HL-60 (cell line): ENCODE measurements around the gene GAREM1.

Experiments
- GABPA ChIP-seq: IDR thresholded peaks from 2 replicates; pipeline ENCODE4 v1.6.1; 2012; ENCODE audit warnings: low read depth
- POLR2AphosphoS5 ChIP-seq: IDR thresholded peaks from 2 replicates; pipeline ENCODE4 v1.6.1; 2012; ENCODE audit warnings: low read depth
- SPI1 ChIP-seq: IDR thresholded peaks from 2 replicates; pipeline ENCODE4 v1.6.1; 2012; ENCODE audit warnings: low read depth, mild to moderate bottlenecking, borderline replicate concordance
- TF ChIP-seq, protein P1 (sequence below): IDR thresholded peaks from one replicate; pipeline ENCODE4 v1.5.1; 2011; ENCODE audit warnings: low read length, control low read depth, inconsistent platforms; ENCODE audit not compliant: insufficient read depth
- TF ChIP-seq, protein P2 (sequence below): IDR thresholded peaks from 2 replicates; pipeline ENCODE4 v1.6.1; 2012; ENCODE audit warnings: low read depth; ENCODE audit not compliant: insufficient replicate concordance

DNA sequence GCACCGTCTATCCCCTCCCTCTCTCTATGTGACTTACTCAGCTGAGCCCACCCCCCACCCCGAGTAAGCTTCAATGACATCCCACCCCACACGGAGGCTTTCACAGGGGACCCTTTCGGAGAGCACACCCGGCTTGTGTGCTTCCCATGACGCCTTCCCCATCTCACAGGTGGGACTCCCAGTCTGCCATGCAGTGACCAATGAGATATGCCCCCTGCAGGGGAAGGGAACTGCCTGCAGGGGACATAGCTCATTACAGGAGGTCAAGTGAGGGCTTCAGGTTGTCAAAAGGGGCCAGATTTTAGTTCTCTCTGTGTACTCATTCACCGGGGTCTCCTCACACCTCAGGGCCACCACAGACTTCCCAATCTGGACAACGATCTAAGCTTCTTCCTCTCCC, 112.6 kb downstream of the GAREM1 start:
- TF ChIP-seq, protein P1, sequence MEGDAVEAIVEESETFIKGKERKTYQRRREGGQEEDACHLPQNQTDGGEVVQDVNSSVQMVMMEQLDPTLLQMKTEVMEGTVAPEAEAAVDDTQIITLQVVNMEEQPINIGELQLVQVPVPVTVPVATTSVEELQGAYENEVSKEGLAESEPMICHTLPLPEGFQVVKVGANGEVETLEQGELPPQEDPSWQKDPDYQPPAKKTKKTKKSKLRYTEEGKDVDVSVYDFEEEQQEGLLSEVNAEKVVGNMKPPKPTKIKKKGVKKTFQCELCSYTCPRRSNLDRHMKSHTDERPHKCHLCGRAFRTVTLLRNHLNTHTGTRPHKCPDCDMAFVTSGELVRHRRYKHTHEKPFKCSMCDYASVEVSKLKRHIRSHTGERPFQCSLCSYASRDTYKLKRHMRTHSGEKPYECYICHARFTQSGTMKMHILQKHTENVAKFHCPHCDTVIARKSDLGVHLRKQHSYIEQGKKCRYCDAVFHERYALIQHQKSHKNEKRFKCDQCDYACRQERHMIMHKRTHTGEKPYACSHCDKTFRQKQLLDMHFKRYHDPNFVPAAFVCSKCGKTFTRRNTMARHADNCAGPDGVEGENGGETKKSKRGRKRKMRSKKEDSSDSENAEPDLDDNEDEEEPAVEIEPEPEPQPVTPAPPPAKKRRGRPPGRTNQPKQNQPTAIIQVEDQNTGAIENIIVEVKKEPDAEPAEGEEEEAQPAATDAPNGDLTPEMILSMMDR, result no peak
- TF ChIP-seq, protein P2, sequence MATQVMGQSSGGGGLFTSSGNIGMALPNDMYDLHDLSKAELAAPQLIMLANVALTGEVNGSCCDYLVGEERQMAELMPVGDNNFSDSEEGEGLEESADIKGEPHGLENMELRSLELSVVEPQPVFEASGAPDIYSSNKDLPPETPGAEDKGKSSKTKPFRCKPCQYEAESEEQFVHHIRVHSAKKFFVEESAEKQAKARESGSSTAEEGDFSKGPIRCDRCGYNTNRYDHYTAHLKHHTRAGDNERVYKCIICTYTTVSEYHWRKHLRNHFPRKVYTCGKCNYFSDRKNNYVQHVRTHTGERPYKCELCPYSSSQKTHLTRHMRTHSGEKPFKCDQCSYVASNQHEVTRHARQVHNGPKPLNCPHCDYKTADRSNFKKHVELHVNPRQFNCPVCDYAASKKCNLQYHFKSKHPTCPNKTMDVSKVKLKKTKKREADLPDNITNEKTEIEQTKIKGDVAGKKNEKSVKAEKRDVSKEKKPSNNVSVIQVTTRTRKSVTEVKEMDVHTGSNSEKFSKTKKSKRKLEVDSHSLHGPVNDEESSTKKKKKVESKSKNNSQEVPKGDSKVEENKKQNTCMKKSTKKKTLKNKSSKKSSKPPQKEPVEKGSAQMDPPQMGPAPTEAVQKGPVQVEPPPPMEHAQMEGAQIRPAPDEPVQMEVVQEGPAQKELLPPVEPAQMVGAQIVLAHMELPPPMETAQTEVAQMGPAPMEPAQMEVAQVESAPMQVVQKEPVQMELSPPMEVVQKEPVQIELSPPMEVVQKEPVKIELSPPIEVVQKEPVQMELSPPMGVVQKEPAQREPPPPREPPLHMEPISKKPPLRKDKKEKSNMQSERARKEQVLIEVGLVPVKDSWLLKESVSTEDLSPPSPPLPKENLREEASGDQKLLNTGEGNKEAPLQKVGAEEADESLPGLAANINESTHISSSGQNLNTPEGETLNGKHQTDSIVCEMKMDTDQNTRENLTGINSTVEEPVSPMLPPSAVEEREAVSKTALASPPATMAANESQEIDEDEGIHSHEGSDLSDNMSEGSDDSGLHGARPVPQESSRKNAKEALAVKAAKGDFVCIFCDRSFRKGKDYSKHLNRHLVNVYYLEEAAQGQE, result no peak
- TF ChIP-seq SPI1 (no peak), GABPA (no peak), POLR2AphosphoS5 (no peak)
